Measurements from ENCODE around the gene SMIM35.

The SMIM35 gene

DNA sequence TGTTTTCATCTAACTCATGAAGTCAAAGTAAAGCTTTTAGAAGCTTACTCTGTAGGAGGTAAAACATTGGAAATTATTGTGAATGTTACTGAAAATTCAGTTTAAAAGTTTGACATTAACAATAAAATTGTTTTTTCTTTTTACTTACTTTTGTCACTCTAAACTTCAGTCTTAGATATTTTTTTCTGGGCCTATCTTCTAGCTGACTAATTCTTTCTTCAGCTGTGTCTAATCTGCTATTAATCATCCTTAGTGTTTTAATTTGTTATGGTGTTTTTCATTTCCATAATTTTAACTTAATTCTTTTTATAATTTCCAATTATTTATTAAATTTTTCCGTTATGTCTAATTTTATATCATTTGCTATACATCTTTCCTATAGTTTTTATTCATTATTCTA, 65.6 kb downstream of the SMIM35 start:
- no peak for ATAC-seq
- TF ChIP-seq RARB (CRISPR knock-in tag; IDR thresholded peaks at IDR 0.05), result no peak
- TF ChIP-seq ZFP30 (CRISPR knock-in tag; IDR thresholded peaks at IDR 0.05), result peak; percentile 75

DNA sequence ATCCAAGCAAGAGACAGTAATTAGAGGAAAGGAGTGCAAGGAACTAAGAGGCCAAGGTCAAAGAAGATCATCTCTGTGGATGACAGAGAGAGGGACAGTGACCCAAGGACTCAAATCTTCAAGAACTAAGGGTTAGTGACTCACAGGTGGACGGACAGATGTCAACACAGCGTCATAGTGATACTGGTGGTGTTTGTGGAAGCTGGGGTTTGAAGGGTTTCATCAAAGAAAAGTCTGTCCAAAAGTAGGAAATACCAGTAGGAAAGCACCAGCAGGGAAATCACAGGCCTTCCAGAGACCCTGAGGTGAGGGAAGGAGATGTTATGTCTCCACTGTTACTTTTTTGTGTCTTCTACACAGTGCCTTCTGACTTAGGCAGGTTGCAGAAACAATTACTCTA, 68.4 kb downstream of the SMIM35 start:
- TF ChIP-seq, protein P1, sequence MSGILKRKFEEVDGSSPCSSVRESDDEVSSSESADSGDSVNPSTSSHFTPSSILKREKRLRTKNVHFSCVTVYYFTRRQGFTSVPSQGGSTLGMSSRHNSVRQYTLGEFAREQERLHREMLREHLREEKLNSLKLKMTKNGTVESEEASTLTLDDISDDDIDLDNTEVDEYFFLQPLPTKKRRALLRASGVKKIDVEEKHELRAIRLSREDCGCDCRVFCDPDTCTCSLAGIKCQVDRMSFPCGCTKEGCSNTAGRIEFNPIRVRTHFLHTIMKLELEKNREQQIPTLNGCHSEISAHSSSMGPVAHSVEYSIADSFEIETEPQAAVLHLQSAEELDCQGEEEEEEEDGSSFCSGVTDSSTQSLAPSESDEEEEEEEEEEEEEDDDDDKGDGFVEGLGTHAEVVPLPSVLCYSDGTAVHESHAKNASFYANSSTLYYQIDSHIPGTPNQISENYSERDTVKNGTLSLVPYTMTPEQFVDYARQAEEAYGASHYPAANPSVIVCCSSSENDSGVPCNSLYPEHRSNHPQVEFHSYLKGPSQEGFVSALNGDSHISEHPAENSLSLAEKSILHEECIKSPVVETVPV (CRISPR knock-in tag; IDR thresholded peaks at IDR 0.05), result no peak
- TF ChIP-seq ISL1 (CRISPR knock-in tag; IDR thresholded peaks at IDR 0.05) (no peak), ESRRG (CRISPR knock-in tag; IDR thresholded peaks at IDR 0.05) (no peak), ZNF565 (CRISPR knock-in tag; conservative IDR thresholded peaks at IDR 0.05; ENCODE audit: low read depth) (no peak), ZC3H10 (CRISPR knock-in tag; IDR thresholded peaks at IDR 0.05) (no peak)
- TF ChIP-seq, protein P2, sequence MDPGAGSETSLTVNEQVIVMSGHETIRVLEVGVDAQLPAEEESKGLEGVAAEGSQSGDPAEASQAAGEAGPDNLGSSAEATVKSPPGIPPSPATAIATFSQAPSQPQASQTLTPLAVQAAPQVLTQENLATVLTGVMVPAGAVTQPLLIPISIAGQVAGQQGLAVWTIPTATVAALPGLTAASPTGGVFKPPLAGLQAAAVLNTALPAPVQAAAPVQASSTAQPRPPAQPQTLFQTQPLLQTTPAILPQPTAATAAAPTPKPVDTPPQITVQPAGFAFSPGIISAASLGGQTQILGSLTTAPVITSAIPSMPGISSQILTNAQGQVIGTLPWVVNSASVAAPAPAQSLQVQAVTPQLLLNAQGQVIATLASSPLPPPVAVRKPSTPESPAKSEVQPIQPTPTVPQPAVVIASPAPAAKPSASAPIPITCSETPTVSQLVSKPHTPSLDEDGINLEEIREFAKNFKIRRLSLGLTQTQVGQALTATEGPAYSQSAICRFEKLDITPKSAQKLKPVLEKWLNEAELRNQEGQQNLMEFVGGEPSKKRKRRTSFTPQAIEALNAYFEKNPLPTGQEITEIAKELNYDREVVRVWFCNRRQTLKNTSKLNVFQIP (CRISPR knock-in tag; IDR thresholded peaks at IDR 0.05; ENCODE audit: borderline replicate concordance, low read depth), result no peak
- TF ChIP-seq, protein P3, sequence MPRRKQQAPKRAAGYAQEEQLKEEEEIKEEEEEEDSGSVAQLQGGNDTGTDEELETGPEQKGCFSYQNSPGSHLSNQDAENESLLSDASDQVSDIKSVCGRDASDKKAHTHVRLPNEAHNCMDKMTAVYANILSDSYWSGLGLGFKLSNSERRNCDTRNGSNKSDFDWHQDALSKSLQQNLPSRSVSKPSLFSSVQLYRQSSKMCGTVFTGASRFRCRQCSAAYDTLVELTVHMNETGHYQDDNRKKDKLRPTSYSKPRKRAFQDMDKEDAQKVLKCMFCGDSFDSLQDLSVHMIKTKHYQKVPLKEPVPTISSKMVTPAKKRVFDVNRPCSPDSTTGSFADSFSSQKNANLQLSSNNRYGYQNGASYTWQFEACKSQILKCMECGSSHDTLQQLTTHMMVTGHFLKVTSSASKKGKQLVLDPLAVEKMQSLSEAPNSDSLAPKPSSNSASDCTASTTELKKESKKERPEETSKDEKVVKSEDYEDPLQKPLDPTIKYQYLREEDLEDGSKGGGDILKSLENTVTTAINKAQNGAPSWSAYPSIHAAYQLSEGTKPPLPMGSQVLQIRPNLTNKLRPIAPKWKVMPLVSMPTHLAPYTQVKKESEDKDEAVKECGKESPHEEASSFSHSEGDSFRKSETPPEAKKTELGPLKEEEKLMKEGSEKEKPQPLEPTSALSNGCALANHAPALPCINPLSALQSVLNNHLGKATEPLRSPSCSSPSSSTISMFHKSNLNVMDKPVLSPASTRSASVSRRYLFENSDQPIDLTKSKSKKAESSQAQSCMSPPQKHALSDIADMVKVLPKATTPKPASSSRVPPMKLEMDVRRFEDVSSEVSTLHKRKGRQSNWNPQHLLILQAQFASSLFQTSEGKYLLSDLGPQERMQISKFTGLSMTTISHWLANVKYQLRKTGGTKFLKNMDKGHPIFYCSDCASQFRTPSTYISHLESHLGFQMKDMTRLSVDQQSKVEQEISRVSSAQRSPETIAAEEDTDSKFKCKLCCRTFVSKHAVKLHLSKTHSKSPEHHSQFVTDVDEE (CRISPR knock-in tag; IDR thresholded peaks at IDR 0.05), result no peak
- TF ChIP-seq, protein P4, sequence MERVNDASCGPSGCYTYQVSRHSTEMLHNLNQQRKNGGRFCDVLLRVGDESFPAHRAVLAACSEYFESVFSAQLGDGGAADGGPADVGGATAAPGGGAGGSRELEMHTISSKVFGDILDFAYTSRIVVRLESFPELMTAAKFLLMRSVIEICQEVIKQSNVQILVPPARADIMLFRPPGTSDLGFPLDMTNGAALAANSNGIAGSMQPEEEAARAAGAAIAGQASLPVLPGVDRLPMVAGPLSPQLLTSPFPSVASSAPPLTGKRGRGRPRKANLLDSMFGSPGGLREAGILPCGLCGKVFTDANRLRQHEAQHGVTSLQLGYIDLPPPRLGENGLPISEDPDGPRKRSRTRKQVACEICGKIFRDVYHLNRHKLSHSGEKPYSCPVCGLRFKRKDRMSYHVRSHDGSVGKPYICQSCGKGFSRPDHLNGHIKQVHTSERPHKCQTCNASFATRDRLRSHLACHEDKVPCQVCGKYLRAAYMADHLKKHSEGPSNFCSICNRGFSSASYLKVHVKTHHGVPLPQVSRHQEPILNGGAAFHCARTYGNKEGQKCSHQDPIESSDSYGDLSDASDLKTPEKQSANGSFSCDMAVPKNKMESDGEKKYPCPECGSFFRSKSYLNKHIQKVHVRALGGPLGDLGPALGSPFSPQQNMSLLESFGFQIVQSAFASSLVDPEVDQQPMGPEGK (CRISPR knock-in tag; IDR thresholded peaks at IDR 0.05; ENCODE audit: borderline replicate concordance), result no peak
- no peak for ATAC-seq

DNA sequence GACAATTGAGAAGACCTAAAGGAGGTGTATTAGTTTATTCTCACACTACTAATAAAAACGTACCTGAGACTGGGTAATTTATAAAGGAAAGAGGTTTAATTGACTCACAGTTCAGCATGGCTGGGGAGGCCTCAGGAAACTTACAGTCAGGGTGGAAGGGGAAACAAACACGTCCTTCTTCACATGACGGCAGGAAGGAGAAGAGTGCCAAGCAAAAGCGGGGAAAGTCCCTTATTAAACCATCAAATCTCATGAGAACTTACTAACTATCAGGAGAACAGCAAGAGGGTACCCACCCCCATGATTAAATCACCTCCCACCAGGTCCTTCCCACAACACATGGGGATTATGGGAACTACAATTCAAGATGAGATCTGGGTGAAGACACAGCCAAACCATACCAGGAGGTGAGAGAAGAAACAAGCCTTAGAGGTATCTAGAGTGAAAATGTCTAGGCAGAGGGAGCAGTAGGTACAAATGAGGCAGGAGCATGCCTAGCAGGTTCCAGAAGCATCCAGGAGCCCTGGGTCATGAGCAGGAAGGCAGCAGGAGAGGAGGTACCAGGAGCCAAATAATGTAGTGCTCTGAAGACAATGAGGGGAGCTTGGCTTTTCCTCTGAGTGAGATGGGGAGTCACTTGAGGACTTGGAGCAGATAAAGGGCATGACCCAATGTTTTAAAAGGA, 69.0 kb downstream of the SMIM35 start:
- TF ChIP-seq ZFP3 (CRISPR knock-in tag; IDR thresholded peaks at IDR 0.05), result no peak
- TF ChIP-seq, protein P5, sequence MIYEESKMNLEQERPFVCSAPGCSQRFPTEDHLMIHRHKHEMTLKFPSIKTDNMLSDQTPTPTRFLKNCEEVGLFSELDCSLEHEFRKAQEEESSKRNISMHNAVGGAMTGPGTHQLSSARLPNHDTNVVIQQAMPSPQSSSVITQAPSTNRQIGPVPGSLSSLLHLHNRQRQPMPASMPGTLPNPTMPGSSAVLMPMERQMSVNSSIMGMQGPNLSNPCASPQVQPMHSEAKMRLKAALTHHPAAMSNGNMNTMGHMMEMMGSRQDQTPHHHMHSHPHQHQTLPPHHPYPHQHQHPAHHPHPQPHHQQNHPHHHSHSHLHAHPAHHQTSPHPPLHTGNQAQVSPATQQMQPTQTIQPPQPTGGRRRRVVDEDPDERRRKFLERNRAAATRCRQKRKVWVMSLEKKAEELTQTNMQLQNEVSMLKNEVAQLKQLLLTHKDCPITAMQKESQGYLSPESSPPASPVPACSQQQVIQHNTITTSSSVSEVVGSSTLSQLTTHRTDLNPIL (CRISPR knock-in tag; IDR thresholded peaks at IDR 0.05; ENCODE audit: low read depth), result no peak
- TF ChIP-seq CSDC2 (CRISPR knock-in tag; IDR thresholded peaks at IDR 0.05), result no peak
- no peak for TF ChIP-seq ZFP30 (CRISPR knock-in tag; IDR thresholded peaks at IDR 0.05)
- no peak for TF ChIP-seq TCF4 (CRISPR knock-in tag; IDR thresholded peaks at IDR 0.05; ENCODE audit: borderline replicate concordance)
- no peak for TF ChIP-seq GLIS3 (CRISPR knock-in tag; IDR thresholded peaks at IDR 0.05)
- TF ChIP-seq ZNF565 (CRISPR knock-in tag; conservative IDR thresholded peaks at IDR 0.05; ENCODE audit: low read depth), result no peak
- ATAC-seq, result no peak

DNA sequence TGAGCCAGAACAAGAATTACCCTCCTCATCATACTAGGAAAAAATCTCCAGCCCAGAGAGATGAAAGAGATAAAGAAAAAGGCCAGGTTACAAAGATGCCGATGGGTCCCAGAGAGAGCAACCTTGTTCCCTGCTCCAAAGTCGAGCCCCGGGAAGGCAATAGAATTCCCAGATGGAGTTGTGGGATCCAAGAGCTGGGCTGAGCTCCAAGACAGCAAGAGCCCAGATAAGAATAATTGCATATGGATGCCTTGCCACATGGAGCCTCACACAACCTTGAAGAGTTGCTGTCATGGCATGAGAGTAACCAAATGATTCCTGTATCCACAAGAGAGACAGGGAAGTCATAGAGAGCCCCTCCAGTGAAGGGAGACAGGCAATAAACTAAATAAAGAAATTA, 69.7 kb downstream of the SMIM35 start:
- TF ChIP-seq TCF4 (CRISPR knock-in tag; IDR thresholded peaks at IDR 0.05; ENCODE audit: borderline replicate concordance), result no peak
- no peak for TF ChIP-seq CSDC2 (CRISPR knock-in tag; IDR thresholded peaks at IDR 0.05)
- TF ChIP-seq OSR1 (CRISPR knock-in tag; IDR thresholded peaks at IDR 0.05), result no peak
- TF ChIP-seq, protein P3 (CRISPR knock-in tag; IDR thresholded peaks at IDR 0.05), result no peak
- no peak for TF ChIP-seq GLIS3 (CRISPR knock-in tag; IDR thresholded peaks at IDR 0.05)
- no peak for ATAC-seq

All from SK-N-SH treated with all-trans-retinoic acid at 6 μM for 48 hours (cell line).